ENCODE results near the gene EFCAB5.
"Not testable (repeated sequence)": the region's sequence is repeated elsewhere in the genome, so short reads cannot be mapped to it uniquely, and the experiment has no call there.

The EFCAB5 gene

DNA sequence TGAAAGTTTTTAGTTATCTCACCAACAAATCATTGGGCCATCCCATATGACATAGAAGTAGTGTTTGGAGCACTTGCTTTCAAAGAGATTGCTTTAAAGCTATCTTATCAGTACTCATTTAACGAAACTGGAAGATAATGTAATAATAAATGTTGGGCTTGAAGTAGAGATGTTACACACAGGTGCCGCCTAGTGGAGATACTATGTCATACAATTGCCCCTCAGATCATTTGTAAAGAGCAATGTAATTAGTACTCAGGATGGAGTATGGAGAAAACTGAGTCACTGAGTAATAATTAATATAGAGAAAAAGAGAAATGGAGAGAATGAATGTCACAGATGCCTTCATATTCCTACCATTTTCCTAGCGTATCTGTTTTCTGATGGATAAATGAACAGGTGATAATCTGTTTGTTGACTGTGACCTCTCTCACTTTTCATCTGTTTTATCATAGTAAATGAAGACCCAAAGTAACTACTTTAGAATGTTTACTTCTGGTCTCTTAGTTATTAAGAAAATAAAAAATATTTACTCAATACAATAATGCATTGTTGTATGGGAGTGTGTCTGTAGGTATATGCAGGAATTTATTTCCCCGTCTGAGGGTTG, 80.4 kb downstream of the EFCAB5 start:
- DNase-seq (ENCODE audit: low read depth in 1 of 2, low spot score in 1 of 2): peak; percentile 16 to 51
- TF ChIP-seq POLR2AphosphoS5 (IDR thresholded peaks at IDR 0.05; ENCODE audit: low read depth): no peak
- TF ChIP-seq SPI1 (IDR thresholded peaks at IDR 0.05; ENCODE audit: borderline replicate concordance, low read depth): no peak
- TF ChIP-seq, protein P1, sequence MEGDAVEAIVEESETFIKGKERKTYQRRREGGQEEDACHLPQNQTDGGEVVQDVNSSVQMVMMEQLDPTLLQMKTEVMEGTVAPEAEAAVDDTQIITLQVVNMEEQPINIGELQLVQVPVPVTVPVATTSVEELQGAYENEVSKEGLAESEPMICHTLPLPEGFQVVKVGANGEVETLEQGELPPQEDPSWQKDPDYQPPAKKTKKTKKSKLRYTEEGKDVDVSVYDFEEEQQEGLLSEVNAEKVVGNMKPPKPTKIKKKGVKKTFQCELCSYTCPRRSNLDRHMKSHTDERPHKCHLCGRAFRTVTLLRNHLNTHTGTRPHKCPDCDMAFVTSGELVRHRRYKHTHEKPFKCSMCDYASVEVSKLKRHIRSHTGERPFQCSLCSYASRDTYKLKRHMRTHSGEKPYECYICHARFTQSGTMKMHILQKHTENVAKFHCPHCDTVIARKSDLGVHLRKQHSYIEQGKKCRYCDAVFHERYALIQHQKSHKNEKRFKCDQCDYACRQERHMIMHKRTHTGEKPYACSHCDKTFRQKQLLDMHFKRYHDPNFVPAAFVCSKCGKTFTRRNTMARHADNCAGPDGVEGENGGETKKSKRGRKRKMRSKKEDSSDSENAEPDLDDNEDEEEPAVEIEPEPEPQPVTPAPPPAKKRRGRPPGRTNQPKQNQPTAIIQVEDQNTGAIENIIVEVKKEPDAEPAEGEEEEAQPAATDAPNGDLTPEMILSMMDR (IDR thresholded peaks at IDR 0.05; ENCODE audit: insufficient read depth, low read length): peak; percentile 76
- TF ChIP-seq, protein P2, sequence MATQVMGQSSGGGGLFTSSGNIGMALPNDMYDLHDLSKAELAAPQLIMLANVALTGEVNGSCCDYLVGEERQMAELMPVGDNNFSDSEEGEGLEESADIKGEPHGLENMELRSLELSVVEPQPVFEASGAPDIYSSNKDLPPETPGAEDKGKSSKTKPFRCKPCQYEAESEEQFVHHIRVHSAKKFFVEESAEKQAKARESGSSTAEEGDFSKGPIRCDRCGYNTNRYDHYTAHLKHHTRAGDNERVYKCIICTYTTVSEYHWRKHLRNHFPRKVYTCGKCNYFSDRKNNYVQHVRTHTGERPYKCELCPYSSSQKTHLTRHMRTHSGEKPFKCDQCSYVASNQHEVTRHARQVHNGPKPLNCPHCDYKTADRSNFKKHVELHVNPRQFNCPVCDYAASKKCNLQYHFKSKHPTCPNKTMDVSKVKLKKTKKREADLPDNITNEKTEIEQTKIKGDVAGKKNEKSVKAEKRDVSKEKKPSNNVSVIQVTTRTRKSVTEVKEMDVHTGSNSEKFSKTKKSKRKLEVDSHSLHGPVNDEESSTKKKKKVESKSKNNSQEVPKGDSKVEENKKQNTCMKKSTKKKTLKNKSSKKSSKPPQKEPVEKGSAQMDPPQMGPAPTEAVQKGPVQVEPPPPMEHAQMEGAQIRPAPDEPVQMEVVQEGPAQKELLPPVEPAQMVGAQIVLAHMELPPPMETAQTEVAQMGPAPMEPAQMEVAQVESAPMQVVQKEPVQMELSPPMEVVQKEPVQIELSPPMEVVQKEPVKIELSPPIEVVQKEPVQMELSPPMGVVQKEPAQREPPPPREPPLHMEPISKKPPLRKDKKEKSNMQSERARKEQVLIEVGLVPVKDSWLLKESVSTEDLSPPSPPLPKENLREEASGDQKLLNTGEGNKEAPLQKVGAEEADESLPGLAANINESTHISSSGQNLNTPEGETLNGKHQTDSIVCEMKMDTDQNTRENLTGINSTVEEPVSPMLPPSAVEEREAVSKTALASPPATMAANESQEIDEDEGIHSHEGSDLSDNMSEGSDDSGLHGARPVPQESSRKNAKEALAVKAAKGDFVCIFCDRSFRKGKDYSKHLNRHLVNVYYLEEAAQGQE (IDR thresholded peaks at IDR 0.05; ENCODE audit: insufficient replicate concordance, low read depth): no peak
- Histone ChIP-seq H3K4me3 (replicated peaks; ENCODE audit: insufficient read depth, low read length) (no peak overlapping the region), H3K27me3 (ENCODE audit: insufficient read depth, poor library complexity, severe bottlenecking) (no peaks in the 10 kb centered on the region), H3K27ac (replicated peaks) (no peak overlapping the region)

DNA sequence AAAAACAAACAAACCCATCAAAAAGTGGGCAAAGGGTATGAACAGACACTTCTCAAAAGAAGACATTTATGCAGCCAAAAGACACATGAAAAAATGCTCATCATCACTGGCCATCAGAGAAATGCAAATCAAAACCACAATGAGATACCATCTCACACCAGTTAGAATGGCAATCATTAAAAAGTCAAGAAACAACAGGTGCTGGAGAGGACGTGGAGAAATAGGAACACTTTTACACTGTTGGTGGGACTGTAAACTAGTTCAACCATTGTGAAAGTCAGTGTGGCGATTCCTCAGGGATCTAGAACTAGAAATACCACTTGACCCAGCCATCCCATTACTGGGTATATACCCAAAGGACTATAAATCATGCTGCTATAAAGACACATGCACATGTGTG, 83.9 kb downstream of the EFCAB5 start:
- H3K27ac ChIP-seq (replicated peaks); DNase-seq (ENCODE audit: low read depth in 1 of 2, low spot score in 1 of 2); H3K27me3 ChIP-seq (ENCODE audit: insufficient read depth, poor library complexity, severe bottlenecking); H3K4me3 ChIP-seq (replicated peaks; ENCODE audit: insufficient read depth, low read length): not testable (repeated sequence)

DNA sequence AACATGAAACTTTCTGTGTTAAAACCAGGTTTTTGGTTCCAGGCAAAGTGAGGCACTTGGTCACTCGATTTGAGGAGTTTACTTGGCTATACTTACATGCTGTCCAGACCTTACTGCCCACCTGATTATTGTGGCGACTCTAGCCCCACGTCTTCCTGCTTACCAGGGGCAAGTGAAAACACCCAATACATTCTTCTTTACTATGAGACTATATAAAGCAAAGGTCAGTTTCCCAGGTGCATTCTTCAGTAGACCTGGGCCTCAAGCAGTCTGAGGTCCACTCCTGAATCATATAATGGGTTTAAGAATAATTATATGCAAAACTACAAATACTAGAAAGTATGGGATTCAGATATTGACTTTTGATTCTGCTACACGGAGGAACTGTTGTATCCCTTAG, 86.2 kb downstream of the EFCAB5 start:
- DNase-seq (ENCODE audit: low read depth in 1 of 2, low spot score in 1 of 2): no peak
- Histone ChIP-seq H3K27ac (replicated peaks) (no peak overlapping the region), H3K27me3 (ENCODE audit: insufficient read depth, poor library complexity, severe bottlenecking) (no peaks in the 10 kb centered on the region), H3K4me3 (replicated peaks; ENCODE audit: insufficient read depth, low read length) (no peak overlapping the region)
- TF ChIP-seq, protein P2 (IDR thresholded peaks at IDR 0.05; ENCODE audit: insufficient replicate concordance, low read depth): no peak
- TF ChIP-seq, protein P1 (IDR thresholded peaks at IDR 0.05; ENCODE audit: insufficient read depth, low read length): no peak
- TF ChIP-seq SPI1 (IDR thresholded peaks at IDR 0.05; ENCODE audit: borderline replicate concordance, low read depth) (no peak), POLR2AphosphoS5 (IDR thresholded peaks at IDR 0.05; ENCODE audit: low read depth) (no peak), GABPA (IDR thresholded peaks at IDR 0.05; ENCODE audit: low read depth) (no peak)

DNA sequence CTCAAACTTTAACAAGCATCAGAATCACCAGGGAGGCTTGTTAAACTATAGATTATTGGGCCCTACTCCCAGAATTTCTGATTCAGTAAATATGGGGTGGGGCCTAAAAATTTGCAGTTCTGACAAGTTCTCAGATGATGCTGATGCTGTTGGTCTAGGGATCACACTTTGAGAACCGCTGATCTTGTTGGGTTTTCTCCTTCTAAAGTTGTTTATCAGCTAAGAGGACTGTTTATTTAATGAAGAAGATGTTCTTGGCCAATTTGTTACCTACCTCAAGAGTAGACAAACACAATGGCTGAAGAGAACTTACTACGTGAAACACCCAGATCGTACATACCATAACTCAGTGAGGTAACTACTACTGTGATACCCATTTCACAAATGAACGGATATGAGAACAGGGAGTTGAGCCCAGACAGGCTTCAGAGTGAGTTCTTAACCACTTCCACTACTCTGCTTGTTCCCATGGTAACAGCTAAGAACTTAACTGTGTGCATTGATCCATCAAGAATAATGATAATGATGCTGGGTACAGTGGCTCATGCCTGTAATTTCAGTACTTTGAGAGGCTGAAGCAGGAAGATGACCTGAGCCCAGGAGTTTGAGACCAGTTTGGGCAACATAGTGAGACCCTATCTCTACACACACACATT, 89.9 kb downstream of the EFCAB5 start:
- no peak overlapping the region for H3K4me3 ChIP-seq (replicated peaks; ENCODE audit: insufficient read depth, low read length)
- TF ChIP-seq POLR2AphosphoS5 (IDR thresholded peaks at IDR 0.05; ENCODE audit: low read depth) (no peak), GABPA (IDR thresholded peaks at IDR 0.05; ENCODE audit: low read depth) (no peak), SPI1 (IDR thresholded peaks at IDR 0.05; ENCODE audit: borderline replicate concordance, low read depth) (no peak)
- TF ChIP-seq, protein P2 (IDR thresholded peaks at IDR 0.05; ENCODE audit: insufficient replicate concordance, low read depth): no peak
- TF ChIP-seq, protein P1 (IDR thresholded peaks at IDR 0.05; ENCODE audit: insufficient read depth, low read length): no peak
- no peak overlapping the region for H3K27ac ChIP-seq (replicated peaks)
- H3K27me3 ChIP-seq (ENCODE audit: insufficient read depth, poor library complexity, severe bottlenecking): no peaks in the 10 kb centered on the region
- DNase-seq (ENCODE audit: low read depth in 1 of 2, low spot score in 1 of 2): no peak

Measured in HL-60 (cell line).